Heart left ventricle (tissue), 16 donors: ENCODE results near the gene GLG1. TPM values are rescaled to one million over a fixed set of nuclear protein-coding genes. Genes with fewer than 3 reads are reported as not detected.

Source experiments
- ATAC-seq, 4 donors: fragments of 200-7000 bp; cut with Tn5 transposase; one replicate each; pipeline ENCODE4 v1.9.1; 2020 to 2022; ENCODE audit warnings: moderate library complexity in 4 of 4, mild to moderate bottlenecking in 3 of 4, moderate number of reproducible peaks in 1 of 4
- DNase-seq, 5 donors: peaks; one replicate each; pipeline ENCODE4 v3.0.0-alpha.2; 2020
- H3K27ac ChIP-seq, 12 donors: fragments of 200-600 bp; sonication (generic) in 4 of 12; one replicate each; pipeline versions ENCODE4 v1.5.0 to v1.8.0; 2016 to 2022; ENCODE audit warnings: mild to moderate bottlenecking in 2 of 12
- H3K27me3 ChIP-seq, 9 donors: fragments of 200-600 bp; sonication (generic) in 2 of 9; one replicate each; pipeline versions ENCODE4 v1.5.1 to v1.8.0; 2016 to 2022; ENCODE audit warnings: mild to moderate bottlenecking in 3 of 9
- H3K36me3 ChIP-seq, 9 donors: fragments of 200-600 bp; sonication (generic) in 2 of 9; one replicate each; pipeline versions ENCODE4 v1.5.0 to v1.8.0; 2018 to 2022; ENCODE audit warnings: mild to moderate bottlenecking in 2 of 9
- H3K4me1 ChIP-seq, 12 donors: fragments of 200-600 bp; sonication (generic) in 4 of 12; one replicate each; pipeline versions ENCODE4 v1.5.0 to v1.8.0; 2016 to 2022; ENCODE audit warnings: mild to moderate bottlenecking in 3 of 12
- H3K4me3 ChIP-seq, 12 donors: fragments of 200-600 bp; sonication (generic) in 4 of 12; one replicate each; pipeline versions ENCODE4 v1.5.0 to v1.8.0; 2017 to 2022; ENCODE audit warnings: mild to moderate bottlenecking in 9 of 12, moderate library complexity in 4 of 12
- H3K9me3 ChIP-seq, 12 donors: fragments of 200-600 bp; sonication (generic) in 4 of 12; one replicate each; pipeline versions ENCODE4 v1.5.0 to v1.8.0; 2016 to 2022; ENCODE audit warnings: mild to moderate bottlenecking in 1 of 12
- POLR2A ChIP-seq, 2 donors: fragments of 450-650 bp; IDR thresholded peaks; one replicate each; pipeline ENCODE4 v1.6.1; 2017; ENCODE audit warnings: antibody characterized with exemption in 2 of 2, mild to moderate bottlenecking in 2 of 2, moderate library complexity in 2 of 2
- WGBS, 4 donors: extraction: QIAGEN DNeasy Blood & Tissue Kit in 2 of 4; methylation state at CpG; one replicate each; pipeline versions ENCODE4 v1.1.5 to v1.1.7; 2013 to 2018; 5-methylcytosine and 5-hydroxymethylcytosine counted together
- intact Hi-C, 10 donors: fragments of 100-400 bp; cut with DNase I; formaldehyde crosslinking; loops; one replicate each; pipeline versions ENCODE4 v1.11.1 to v1.14.2; 2022
- polyA plus RNA-seq, 2 donors: library from polyadenylated mRNA; stranded (reverse); fragments of 200-250 nt; gene quantifications; one replicate each; pipeline ENCODE4 v1.2.3, GENCODE V29; 2013
- total RNA-seq, 9 donors: library from RNA; depleted of rRNA in 2 of 9; stranded (reverse); fragments of >200 nt in 2 of 9; fragmentation: NEBNext Ultra II Directional in 3 of 9; extraction: Animal tissue kit (Norgen Biotek cat#: 25700) in 3 of 9; gene quantifications; one replicate each; pipeline versions ENCODE4 v1.1.0 to v1.2.4, GENCODE V29; 2016 to 2023
- TF ChIP-seq, protein P1 (sequence below), 12 donors: fragments of 200-600 bp; sonication (generic) in 4 of 12; IDR thresholded peaks; one replicate each; pipeline versions ENCODE4 v1.5.0 to v1.8.0; 2018 to 2022; ENCODE audit warnings: antibody characterized with exemption in 12 of 12, mild to moderate bottlenecking in 5 of 12
- donor health status: ischemic (EF 13 %, LVEDD 7.1; RV severe dilation, severe dysfunction).
- donor health status: healthy with polysubstance abuse.
- donor health status: DM: no; HTN: yes; CAD: no.
- donor health status: DM: no; HTN: no; CAD: no.
- donor health status: ischemic (EF 25% LVEDD 6.9; RV normal size, moderate dysfunction).
- donor health status: ischemic (EF 25% LVEDD 5.7; RV mildly dilated, moderate dysfunction).
- donor health status: healthy.
- donor health status: DM: yes; HTN: yes; CAD: no.
- donor health status: ischemic (EF 35%, LVEDD 5.7; RV mildly dilated, moderate dysfunction).
- donor health status: nonischemic (EF 11% LVEDD 7.7; RV severe dilation, severe dysfunction).
- donor health status: DM: yes; HTN: yes; CAD: no.
- donor health status: PGD.
- donor health status: ischemic (EF 29% LVEDD 5.4; RV normal size, mild dysfunction).
- donor health status: nonischemic (EF 23%, LVEDD 6.1; RV moderate dilation, normal function).

GLG1 gene
- total and polyA plus RNA-seq, 11 donors = 26.5 to 138 (median 102) TPM

DNA sequence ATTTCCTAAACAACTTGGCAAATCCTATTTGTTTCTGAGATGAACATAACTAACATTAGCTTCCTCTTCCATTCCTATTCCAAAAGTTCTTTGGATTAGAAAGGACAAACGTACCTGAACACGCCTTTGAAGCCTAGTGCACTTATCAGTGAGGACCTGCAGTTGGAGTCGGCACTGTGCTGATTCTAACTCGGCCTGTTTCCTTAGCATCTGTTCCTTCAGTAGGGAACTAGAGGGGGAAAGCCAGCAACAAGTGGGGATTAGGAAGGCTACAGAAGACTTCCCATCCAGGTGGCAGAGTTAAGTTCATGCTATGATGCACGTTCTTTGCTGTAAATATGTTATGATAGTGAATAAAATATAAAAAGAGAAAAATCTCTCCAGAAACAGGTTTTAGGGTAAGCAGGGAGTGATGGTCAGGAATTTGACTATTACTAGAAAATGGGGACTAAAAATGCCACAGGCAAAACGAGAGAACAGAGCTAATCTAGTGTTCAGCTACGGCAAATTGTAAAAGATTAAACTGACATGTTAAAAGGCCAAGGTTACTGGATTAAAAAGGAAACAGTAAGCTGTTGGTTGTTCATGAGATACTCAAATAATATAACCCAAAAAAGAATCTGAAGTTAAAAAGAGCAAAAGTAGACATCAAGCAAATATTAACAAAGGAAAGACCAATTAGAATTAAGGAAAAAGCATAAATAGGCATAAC lies 31.0 kb upstream of the GLG1 start:
- H3K4me1 ChIP-seq = no peaks in the 10 kb centered on the region
- H3K27me3 ChIP-seq = no peaks in the 10 kb centered on the region
- ATAC-seq (no peak), DNase-seq (no peak)
- no peak overlapping the region for H3K4me3 ChIP-seq
- H3K36me3 ChIP-seq = peaks cover 0 to 99% (median 83%) of the 10 kb centered on the region in 9 donors
- WGBS, 4 donors = 83 to 86% (median 84%) methylated on average over 7 of the region's 7 CpGs
- H3K9me3 ChIP-seq = no peaks in the 10 kb centered on the region
- TF ChIP-seq, protein P1, sequence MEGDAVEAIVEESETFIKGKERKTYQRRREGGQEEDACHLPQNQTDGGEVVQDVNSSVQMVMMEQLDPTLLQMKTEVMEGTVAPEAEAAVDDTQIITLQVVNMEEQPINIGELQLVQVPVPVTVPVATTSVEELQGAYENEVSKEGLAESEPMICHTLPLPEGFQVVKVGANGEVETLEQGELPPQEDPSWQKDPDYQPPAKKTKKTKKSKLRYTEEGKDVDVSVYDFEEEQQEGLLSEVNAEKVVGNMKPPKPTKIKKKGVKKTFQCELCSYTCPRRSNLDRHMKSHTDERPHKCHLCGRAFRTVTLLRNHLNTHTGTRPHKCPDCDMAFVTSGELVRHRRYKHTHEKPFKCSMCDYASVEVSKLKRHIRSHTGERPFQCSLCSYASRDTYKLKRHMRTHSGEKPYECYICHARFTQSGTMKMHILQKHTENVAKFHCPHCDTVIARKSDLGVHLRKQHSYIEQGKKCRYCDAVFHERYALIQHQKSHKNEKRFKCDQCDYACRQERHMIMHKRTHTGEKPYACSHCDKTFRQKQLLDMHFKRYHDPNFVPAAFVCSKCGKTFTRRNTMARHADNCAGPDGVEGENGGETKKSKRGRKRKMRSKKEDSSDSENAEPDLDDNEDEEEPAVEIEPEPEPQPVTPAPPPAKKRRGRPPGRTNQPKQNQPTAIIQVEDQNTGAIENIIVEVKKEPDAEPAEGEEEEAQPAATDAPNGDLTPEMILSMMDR (IDR thresholded peaks at IDR 0.05) = no peak
- TF ChIP-seq POLR2A (IDR thresholded peaks at IDR 0.05) = no peak
- H3K27ac ChIP-seq = no peak overlapping the region
- intact Hi-C loops = no loop called here

DNA sequence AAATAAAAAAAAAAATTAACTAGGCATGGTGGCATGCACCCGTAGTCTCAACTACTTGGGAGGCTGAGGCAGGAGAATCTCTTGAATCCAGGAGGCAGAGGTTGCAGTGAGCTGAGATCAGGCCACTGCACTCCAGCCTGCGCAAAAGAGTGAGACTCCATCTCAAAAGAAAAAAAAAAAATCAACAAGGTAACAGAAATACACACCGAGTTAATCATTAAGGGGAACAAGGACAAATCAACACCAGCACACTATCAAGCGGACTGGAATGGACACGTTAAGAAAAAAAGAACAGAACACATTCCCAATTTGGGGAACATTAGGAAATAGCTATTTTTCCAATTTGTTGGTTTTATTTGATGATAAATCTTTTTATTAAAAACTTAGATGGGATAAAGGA lies 28.4 kb upstream of the GLG1 start:
- Histone ChIP-seq H3K36me3 (peaks cover 0 to 99% (median 91%) of the 10 kb centered on the region in 9 donors), H3K9me3 (no peaks in the 10 kb centered on the region), H3K4me3 (no peak overlapping the region), H3K27ac (no peak overlapping the region), H3K27me3 (no peaks in the 10 kb centered on the region), H3K4me1 (no peaks in the 10 kb centered on the region)
- 75 to 89% (median 77%) methylated on average over 5 of the region's 5 CpGs for WGBS, 4 donors
- no peak for ATAC-seq
- intact Hi-C loops = no loop called here
- no peak for DNase-seq
- TF ChIP-seq, protein P1 (IDR thresholded peaks at IDR 0.05) = no peak
- TF ChIP-seq POLR2A (IDR thresholded peaks at IDR 0.05) = no peak

DNA sequence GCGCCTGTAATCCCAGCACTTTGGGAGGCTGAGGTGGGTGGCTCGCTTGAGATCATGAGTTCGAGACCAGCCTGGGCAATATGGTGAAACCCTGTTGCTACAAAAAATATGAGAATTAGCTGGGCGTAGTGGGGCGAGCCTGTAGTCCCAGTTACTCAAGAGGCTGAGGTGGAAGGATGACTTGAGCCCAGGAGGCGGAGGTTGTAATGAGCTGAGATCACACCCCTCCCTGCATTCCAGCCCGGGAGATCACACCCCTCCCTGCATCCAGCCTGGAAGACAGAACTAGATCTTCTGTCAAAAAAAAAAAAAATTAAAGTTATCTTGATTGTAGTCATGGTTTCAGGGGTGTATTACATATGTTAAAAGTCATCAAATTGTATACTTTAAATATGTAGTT lies 26.8 kb upstream of the GLG1 start:
- no peak for TF ChIP-seq POLR2A (IDR thresholded peaks at IDR 0.05)
- TF ChIP-seq, protein P1 (IDR thresholded peaks at IDR 0.05) = no peak
- no peak for ATAC-seq
- Histone ChIP-seq H3K27ac (no peak overlapping the region), H3K36me3 (peaks cover 0 to 100% (median 91%) of the 10 kb centered on the region in 9 donors), H3K4me1 (no peaks in the 10 kb centered on the region), H3K27me3 (no peaks in the 10 kb centered on the region), H3K4me3 (no peak overlapping the region), H3K9me3 (no peaks in the 10 kb centered on the region)
- 80 to 90% (median 83%) methylated on average over 7 of the region's 7 CpGs for WGBS, 4 donors
- no peak for DNase-seq
- intact Hi-C loops = no loop called here

DNA sequence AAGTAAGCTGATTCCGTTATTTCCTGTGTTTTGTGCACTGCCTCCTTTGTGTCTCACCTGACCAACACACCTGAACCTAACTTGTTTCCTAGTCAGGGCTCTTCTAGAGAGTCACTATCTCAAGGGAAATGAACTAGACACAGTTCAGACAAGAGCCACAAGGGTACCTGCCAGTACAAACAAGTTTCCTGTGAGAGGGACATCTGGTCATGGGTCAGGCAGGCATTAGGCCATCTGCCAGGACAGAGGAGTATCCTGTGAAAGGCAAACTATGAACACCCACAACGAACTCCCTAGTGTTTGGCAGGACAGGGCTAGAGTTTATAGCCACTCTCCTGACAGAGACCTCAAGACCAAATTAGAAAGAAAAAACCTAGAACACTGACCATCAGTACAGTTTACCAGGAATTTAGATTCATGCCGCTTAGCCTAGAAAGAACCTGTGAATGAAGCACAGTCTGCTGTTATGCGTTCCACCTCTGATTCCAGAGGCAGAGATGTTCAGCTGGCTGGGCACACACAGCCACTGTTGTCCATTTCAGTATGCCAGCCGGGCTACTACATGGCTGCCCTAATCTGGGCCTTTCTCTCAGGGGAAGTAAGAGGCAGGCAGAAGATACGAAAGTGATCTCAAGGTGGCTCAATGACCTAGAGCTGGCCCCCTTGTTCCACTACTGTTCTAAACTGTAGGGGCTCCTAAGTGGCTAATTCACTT lies 20.7 kb upstream of the GLG1 start:
- H3K27me3 ChIP-seq = no peaks in the 10 kb centered on the region
- no peak overlapping the region for H3K4me3 ChIP-seq
- peaks cover 0 to 100% (median 97%) of the 10 kb centered on the region in 9 donors for H3K36me3 ChIP-seq
- 66 to 77% (median 73%) methylated on average over 6 of the region's 6 CpGs for WGBS, 4 donors
- H3K4me1 ChIP-seq = peaks cover 0 to 22% (median 11%) of the 10 kb centered on the region in 12 donors
- intact Hi-C loops = loop anchor here in 3 of 10 donors (10.0 kb wide), 3 partner anchors 143 to 323 kb away; no protein-coding TSS in a partner anchor
- peak overlapping the region in 4 of 12 donors; percentile 17 to 33 (median 27) for H3K27ac ChIP-seq
- DNase-seq = peak in 3 of 5 donors; percentile 19 to 44 (median 38)
- no peak for TF ChIP-seq POLR2A (IDR thresholded peaks at IDR 0.05)
- peak in 3 of 4 donors; percentile 29 to 57 (median 41) for ATAC-seq
- H3K9me3 ChIP-seq = no peaks in the 10 kb centered on the region
